Neural progenitor cell (in vitro differentiated cells): ENCODE data around the gene SIRPA.

Experiments
- CTCF ChIP-seq: fragments of 200-600 bp; sonication (generic); IDR thresholded peaks from 2 replicates; pipeline ENCODE4 v1.5.1; 2017; ENCODE audit warnings: antibody characterized with exemption, mild to moderate bottlenecking
- EZH2 ChIP-seq: fragments of 200-600 bp; sonication (generic); IDR thresholded peaks from 2 replicates; pipeline ENCODE4 v1.6.1; 2017; ENCODE audit warnings: antibody characterized with exemption, mild to moderate bottlenecking, moderate library complexity
- EZH2phosphoT487 ChIP-seq: fragments of 200-600 bp; sonication (generic); IDR thresholded peaks from 2 replicates; pipeline ENCODE4 v1.6.1; 2017; ENCODE audit warnings: antibody characterized with exemption

- TF ChIP-seq EZH2, result no peak
- TF ChIP-seq CTCF, result peak; percentile 88
- TF ChIP-seq EZH2phosphoT487, result no peak
Measured at GRCh38 chr20:1965520-1966351, 70.5 kb downstream of the SIRPA start.
